ENCODE measurements around the gene PSMA7. TPM values are rescaled to one million over a fixed set of nuclear protein-coding genes. Genes with fewer than 3 reads are reported as not detected.
"Not testable (repeated sequence)": the region's sequence is repeated elsewhere in the genome, so short reads cannot be mapped to it uniquely, and the experiment has no call there.

The PSMA7 gene
- total RNA-seq, 1 experiment from 2014 or later: 362 TPM

- no peaks in the 10 kb centered on the region for H3K9me3 Mint-ChIP-seq (ENCODE audit: unreplicated experiment)
- no peak for DNase-seq (ENCODE audit: unreplicated experiment)
- no peaks in the 10 kb centered on the region for H3K4me1 Mint-ChIP-seq (ENCODE audit: insufficient read depth, unreplicated experiment)
- TF ChIP-seq, protein P1, sequence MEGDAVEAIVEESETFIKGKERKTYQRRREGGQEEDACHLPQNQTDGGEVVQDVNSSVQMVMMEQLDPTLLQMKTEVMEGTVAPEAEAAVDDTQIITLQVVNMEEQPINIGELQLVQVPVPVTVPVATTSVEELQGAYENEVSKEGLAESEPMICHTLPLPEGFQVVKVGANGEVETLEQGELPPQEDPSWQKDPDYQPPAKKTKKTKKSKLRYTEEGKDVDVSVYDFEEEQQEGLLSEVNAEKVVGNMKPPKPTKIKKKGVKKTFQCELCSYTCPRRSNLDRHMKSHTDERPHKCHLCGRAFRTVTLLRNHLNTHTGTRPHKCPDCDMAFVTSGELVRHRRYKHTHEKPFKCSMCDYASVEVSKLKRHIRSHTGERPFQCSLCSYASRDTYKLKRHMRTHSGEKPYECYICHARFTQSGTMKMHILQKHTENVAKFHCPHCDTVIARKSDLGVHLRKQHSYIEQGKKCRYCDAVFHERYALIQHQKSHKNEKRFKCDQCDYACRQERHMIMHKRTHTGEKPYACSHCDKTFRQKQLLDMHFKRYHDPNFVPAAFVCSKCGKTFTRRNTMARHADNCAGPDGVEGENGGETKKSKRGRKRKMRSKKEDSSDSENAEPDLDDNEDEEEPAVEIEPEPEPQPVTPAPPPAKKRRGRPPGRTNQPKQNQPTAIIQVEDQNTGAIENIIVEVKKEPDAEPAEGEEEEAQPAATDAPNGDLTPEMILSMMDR (IDR thresholded peaks at IDR 0.05; ENCODE audit: unreplicated experiment): no peak
- BruUV-seq (replicated peaks): no TSS peak
- H3K36me3 Mint-ChIP-seq (ENCODE audit: insufficient read depth, unreplicated experiment): peaks cover 10% of the 10 kb centered on the region
- no peaks in the 10 kb centered on the region for H3K27me3 Mint-ChIP-seq (ENCODE audit: insufficient read depth, unreplicated experiment)
- ChIA-PET CTCF (interaction anchor here (0.7 kb wide), 1 partner anchor 62 kb away, joined by 3 read pairs; no protein-coding TSS in a partner anchor), POLR2A (no interaction called here)
- H3K4me3 Mint-ChIP-seq (ENCODE audit: unreplicated experiment): no peak overlapping the region
- intact Hi-C loops (cut with micrococcal nuclease): no loop called here
- no peak overlapping the region for H3K27ac Mint-ChIP-seq (ENCODE audit: low read depth, unreplicated experiment)
Measured at GRCh38 chr20:62117658-62118057, 25.5 kb downstream of the PSMA7 start.

GRCh38 chr20:62117362-62117646, 25.9 kb downstream of the PSMA7 start:
- Mint-ChIP-seq H3K9me3 (ENCODE audit: unreplicated experiment) (no peaks in the 10 kb centered on the region), H3K27ac (ENCODE audit: low read depth, unreplicated experiment) (no peak overlapping the region), H3K4me3 (ENCODE audit: unreplicated experiment) (no peak overlapping the region), H3K27me3 (ENCODE audit: insufficient read depth, unreplicated experiment) (no peaks in the 10 kb centered on the region), H3K4me1 (ENCODE audit: insufficient read depth, unreplicated experiment) (no peaks in the 10 kb centered on the region), H3K36me3 (ENCODE audit: insufficient read depth, unreplicated experiment) (peaks cover 11% of the 10 kb centered on the region)
- no TSS peak for BruUV-seq (replicated peaks)
- ChIA-PET CTCF (no interaction called here), POLR2A (no interaction called here)
- intact Hi-C loops (cut with micrococcal nuclease): no loop called here
- TF ChIP-seq, protein P1 (IDR thresholded peaks at IDR 0.05; ENCODE audit: unreplicated experiment): no peak
- no peak for DNase-seq (ENCODE audit: unreplicated experiment)

DNA sequence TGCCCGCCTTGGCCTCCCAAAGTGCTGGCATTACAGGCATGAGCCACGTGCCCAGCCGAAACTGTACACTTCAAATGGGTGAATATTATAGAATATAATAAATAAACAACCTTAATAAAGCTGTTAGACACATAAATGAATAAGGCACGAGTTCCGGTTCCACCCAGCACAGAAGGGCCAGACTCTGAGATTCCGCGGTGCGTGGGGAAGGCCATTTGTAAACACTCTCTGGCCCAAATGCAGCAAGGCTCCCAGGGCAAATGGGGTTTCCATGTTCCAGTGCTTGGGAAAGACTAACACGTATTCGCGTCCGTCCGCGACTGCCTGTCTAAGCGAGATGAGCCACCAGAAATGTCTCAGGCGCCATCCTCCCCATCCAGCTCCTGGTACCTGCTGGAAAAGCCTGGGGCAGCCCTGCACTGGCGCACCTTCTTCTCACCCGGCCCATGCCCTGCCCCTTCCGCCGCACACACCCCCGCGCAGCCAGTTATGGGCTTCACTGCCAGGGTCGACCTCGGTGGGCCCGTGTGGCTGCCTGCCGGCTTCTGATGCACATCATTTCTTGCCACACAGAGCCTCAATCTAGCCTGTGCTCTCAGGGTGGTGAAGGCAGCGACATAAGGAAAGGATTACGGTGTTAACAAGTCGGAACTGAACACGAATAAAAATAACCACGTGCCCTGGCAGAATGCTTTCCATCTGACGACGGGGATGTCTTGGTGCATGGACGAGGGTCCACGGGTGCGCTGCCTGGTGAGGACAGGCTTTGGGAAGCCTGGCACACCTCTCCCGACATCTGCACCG, 26.4 kb downstream of the PSMA7 start:
- Mint-ChIP-seq H3K9me3 (ENCODE audit: unreplicated experiment) (no peaks in the 10 kb centered on the region), H3K27ac (ENCODE audit: low read depth, unreplicated experiment) (no peak overlapping the region), H3K27me3 (ENCODE audit: insufficient read depth, unreplicated experiment) (no peaks in the 10 kb centered on the region), H3K36me3 (ENCODE audit: insufficient read depth, unreplicated experiment) (peaks cover 11% of the 10 kb centered on the region), H3K4me3 (ENCODE audit: unreplicated experiment) (no peak overlapping the region), H3K4me1 (ENCODE audit: insufficient read depth, unreplicated experiment) (no peaks in the 10 kb centered on the region)
- ChIA-PET POLR2A (no interaction called here), CTCF (no interaction called here)
- DNase-seq (ENCODE audit: unreplicated experiment): no peak
- TF ChIP-seq, protein P1 (IDR thresholded peaks at IDR 0.05; ENCODE audit: unreplicated experiment): no peak
- no TSS peak for BruUV-seq (replicated peaks)
- intact Hi-C loops (cut with micrococcal nuclease): no loop called here

DNA sequence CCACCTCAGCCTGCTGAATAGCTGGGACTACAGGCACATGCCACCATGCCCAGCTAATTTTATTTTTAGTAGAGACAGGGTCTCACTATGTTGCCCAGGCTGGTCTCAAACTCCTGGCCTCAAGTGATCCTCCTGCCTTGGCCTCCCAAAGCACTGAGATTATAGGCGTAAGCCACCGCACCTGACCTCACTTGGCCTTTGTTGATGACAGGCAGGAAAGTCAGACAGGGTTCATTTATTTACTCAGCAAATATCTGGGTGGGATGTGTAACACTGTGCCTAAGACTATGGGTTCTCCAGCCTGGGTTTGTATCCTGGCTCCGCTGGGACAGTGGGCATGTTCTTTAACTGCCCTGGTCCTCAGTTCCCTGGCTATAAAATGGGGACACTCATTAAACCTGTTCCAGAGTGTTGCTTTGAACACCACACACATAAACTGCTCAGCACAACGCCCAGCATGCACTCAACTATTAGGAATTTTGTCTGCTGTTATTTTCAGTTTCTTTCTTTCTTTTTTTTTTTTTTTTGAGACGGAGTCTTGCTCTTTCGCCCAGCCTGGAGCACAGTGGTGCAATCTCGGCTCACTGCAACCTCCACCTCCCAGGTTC, 27.3 kb downstream of the PSMA7 start:
- H3K36me3 Mint-ChIP-seq (ENCODE audit: insufficient read depth, unreplicated experiment); intact Hi-C loops (cut with micrococcal nuclease); POLR2A ChIA-PET; DNase-seq (ENCODE audit: unreplicated experiment); H3K4me1 Mint-ChIP-seq (ENCODE audit: insufficient read depth, unreplicated experiment); H3K27me3 Mint-ChIP-seq (ENCODE audit: insufficient read depth, unreplicated experiment); H3K9me3 Mint-ChIP-seq (ENCODE audit: unreplicated experiment); H3K4me3 Mint-ChIP-seq (ENCODE audit: unreplicated experiment); H3K27ac Mint-ChIP-seq (ENCODE audit: low read depth, unreplicated experiment); BruUV-seq (replicated peaks): not testable (repeated sequence)
- CTCF ChIA-PET: interaction anchor here (0.6 to 1.2 kb wide), 2 partner anchors 26 to 308 kb away, joined by 3 to 4 read pairs; no protein-coding TSS in a partner anchor
